ENCODE measurements around the gene POU2AF1. TPM values are rescaled to one million over a fixed set of nuclear protein-coding genes. Genes with fewer than 3 reads are reported as not detected.
"Not testable (repeated sequence)": the region's sequence is repeated elsewhere in the genome, so short reads cannot be mapped to it uniquely, and the experiment has no call there.

POU2AF1 gene
- total RNA-seq, 1 donor from 2014 or later = 0.38 TPM

DNA sequence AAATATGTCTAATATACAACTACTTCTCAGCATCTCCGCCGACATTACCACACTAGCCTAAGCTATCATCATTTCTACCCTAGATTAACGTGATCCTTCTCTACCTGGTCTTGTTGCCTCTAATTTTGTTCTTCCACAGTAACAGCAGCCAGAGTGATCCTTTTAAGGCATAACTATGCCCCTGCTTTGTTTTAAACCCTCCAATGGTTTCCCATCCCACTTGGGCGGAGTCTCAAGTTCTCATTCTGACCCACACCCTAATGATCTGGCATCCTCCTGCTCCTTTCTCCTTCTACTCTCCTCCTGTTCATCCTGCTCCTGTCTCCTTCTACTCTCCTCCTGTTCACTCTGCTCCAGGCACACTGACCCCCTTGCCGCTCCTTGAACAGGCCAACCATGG lies 31.9 kb upstream of the POU2AF1 start:
- no peak for DNase-seq (ENCODE audit: low spot score)
- no peak for ATAC-seq

DNA sequence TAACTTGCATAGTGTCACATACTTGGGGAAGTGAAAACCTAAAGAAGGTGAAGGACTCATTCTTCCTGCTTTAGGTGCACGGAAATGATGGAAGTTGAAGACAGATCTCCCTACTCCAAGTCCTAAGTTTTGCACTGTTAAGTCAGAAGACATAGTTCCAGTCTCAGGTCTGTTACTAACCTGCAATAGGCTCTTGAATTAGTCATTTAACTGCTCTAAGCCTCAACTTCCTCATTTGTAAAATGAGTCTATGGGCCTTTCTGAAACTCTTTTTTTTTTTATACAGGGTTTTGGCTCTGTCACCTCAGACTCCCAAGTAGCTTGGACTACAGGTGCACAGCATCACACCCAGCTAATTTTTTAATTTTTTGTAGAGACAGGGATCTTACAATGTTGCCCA lies 30.8 kb upstream of the POU2AF1 start:
- no peak for ATAC-seq
- no peak for DNase-seq (ENCODE audit: low spot score)

DNA sequence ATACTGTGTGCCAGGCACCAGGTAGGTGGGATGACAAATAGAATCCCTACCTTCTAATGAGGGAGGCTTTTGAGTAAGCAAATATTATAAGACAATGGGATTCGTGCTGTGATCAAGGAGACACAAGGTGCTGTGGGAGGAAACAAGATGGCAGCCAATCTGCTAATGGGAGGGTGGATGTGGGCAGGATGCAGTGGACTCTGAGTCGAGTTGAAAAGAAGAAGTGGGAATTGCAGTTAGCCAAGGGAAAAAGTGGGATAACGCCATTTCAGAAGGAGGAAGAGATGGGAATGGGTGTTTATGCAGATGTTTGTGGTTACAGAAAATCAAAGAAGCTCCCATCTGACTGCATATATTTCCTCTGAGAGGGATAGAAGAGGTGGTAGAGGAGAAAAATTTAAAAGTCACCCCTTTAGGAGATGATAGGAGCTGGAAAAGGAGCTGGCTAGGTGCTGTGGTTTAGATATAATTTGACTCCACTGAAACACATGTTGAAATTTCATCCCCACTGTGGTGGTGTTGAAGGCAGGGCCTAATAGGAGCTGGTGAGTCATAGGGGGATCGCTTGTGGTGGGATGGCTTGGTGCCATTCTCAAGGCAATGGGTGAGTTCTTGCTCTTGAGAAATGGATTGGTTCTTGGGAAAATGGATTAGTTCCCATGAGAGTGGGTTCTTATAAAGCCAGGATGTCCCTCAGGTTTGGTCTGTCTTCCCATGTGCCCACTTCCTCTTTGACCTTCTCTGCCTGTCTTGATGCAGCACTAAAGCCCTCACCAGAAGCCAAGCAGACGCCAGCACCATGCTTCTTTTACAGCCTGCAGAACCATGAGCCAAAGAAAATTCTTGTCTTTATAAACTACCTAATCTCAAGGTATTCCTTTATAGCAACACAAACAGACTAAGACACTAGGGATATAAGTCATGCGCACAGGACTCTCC lies 30.0 kb upstream of the POU2AF1 start:
- DNase-seq (ENCODE audit: low spot score) (no peak), ATAC-seq (no peak)

DNA sequence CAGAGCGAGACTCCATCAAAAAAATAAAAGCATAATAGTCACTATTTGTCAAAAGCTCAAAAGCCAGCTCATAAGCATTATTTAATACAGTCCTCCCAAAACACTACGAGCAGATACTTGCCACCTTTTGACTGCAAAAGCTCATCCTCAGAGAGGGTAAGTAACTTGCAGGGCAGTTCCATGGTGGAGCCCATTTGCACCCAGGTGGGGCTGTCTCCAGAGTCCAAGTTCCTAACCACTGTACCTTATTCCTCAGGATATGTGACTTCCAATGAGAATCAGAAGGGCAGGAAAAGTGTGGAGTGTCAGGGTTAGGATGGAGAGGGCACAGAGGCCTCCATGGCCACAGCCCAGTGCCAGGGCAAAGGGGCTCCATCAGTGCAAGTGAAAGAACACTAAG lies 28.6 kb upstream of the POU2AF1 start:
- no peak for DNase-seq (ENCODE audit: low spot score)
- no peak for ATAC-seq

DNA sequence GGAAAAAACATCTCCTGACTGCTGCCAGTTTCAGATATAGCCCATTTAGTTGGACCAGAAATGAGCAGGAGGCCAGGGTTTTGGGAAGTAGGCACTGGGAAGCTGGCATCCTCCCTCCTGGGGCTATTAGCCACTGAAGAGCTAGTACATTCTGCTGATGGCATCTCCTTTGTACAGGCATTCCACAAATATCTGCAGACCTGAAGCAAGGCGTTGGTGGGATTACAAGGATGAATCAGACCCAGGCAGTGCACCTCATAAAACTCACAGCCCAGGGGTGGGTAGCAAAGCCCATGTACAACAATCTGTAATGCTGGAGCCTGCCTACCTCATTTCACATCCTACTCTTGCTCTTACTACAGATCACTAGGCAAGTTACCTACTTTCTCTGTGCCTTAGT lies 27.5 kb upstream of the POU2AF1 start:
- DNase-seq (ENCODE audit: low spot score) (no peak), ATAC-seq (no peak)

DNA sequence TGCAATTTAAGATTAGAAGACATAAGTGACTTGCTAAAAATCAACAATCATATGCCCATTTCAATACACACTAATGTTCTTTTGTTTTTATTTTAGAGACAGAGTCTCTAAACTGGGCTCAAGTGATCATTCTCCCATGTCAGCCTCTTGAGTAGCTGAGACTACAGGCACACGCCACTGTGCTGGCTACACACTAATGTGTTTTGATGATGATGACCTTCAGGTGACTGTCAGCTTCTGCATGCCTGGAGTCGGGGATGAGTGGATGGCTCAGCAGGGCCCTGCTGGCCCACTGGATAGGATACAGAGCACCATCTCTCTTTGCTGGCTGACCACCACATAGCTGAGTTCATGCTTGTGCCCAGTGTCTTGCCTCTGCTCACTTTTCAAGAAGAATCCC lies 27.0 kb upstream of the POU2AF1 start:
- DNase-seq (ENCODE audit: low spot score) = no peak
- no peak for ATAC-seq

DNA sequence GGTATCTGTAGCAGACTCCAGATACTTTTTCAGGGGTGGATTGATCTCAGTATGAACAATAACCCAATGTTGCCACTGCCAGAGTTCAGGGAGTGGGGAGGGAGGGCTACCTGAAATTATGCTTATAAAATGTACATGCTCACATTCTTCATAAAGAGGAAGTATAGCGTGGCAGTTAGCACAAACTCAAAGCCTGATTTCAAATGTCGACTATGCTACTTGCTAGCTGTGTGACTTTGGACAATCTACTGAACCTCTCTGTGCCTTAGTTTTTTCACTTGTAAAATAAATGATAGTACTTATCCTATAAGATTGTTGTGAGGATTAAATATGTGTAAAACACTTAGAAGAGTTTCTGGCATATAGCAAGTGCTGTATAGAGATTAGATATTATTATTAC lies 26.5 kb upstream of the POU2AF1 start:
- ATAC-seq = no peak
- no peak for DNase-seq (ENCODE audit: low spot score)

DNA sequence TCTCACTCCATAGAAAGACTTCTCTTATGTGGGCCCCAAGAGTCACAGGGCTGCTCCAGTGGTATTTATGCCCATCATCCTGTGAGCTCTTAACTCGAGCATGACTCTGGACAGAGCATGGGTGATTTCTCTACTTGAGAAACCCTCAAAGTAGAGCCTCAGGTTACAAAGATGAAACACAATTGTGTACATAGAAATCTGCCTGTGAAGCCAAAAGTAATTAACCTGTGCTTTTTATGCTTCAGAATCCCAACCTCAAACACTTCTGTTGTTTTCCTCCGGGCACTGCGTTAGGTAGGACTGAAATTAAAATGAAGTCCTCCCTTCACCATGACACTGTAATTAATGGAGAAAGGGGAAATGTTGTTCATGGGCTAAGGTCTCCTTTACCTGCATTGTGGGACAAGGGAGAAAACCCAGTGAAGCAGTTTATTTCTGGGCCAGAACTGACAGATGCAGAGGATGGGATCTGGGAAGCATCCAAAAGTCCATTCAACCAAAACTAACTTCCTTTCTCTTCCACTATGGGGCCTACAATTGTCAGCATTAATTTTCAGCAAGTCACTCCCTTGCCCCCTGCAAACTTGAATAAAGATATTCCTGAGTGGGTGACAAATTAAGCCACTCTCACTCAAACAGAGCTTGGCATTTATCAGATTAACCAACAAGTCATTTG lies 24.1 kb upstream of the POU2AF1 start:
- no peak for ATAC-seq
- DNase-seq (ENCODE audit: low spot score) = no peak

DNA sequence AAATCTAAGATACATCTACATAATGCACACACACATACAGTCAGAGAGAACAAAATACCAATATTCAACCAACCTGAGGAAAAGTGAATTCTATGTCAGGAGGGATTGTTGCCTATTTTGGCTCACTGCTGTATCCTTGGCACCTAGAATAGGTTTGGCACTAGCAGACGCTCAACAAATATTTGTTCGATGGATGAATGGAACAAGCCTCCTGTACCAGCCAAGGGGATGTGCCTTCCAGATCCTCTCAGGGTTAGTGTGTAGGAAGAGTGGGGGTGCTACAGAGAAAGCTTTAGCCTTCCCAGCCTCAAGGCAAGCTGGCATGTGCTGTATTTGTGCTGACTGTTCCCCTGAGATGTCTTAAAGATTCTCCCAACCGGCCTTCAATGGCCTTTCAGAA lies 23.3 kb upstream of the POU2AF1 start:
- ATAC-seq (peak; percentile 100), DNase-seq (ENCODE audit: low spot score) (peak; percentile 64)

DNA sequence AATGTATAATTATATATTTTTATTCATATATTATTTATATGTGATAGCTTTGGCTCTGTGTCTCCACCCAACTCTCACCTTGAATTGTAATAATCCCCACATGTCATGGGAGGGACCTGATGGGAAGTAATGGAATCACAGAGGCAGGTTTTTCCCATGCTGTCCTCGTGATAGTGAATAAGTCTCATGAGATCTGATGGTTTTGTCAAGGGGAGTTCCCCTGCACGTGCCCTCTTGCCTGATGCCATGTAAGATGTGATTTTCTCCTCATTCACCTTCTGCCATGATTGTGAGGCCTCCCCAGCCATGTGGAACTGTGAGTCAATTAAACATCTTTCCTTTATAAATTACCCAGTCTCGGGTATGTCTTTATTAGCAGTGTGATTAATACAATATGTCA lies 22.9 kb upstream of the POU2AF1 start:
- DNase-seq (ENCODE audit: low spot score); ATAC-seq: not testable (repeated sequence)

DNA sequence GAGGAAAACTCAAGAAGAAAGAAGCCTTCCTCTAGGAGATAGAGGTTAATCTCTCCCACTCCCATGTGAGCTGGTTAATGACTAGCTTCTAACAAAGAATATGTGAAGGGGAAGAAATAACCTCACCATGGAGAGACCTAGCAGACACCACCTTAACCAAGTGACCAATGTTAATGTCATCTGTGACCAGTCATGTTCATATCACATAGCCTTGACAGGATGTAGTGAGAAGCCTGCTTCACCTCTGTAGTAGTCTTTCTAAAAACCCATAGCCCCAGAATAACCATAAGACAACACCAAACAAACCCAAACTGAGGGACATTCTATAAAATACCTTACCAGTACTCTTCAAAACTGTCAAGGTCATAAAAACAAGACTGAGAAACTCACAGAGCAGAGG lies 21.5 kb upstream of the POU2AF1 start:
- no peak for DNase-seq (ENCODE audit: low spot score)
- ATAC-seq = no peak

DNA sequence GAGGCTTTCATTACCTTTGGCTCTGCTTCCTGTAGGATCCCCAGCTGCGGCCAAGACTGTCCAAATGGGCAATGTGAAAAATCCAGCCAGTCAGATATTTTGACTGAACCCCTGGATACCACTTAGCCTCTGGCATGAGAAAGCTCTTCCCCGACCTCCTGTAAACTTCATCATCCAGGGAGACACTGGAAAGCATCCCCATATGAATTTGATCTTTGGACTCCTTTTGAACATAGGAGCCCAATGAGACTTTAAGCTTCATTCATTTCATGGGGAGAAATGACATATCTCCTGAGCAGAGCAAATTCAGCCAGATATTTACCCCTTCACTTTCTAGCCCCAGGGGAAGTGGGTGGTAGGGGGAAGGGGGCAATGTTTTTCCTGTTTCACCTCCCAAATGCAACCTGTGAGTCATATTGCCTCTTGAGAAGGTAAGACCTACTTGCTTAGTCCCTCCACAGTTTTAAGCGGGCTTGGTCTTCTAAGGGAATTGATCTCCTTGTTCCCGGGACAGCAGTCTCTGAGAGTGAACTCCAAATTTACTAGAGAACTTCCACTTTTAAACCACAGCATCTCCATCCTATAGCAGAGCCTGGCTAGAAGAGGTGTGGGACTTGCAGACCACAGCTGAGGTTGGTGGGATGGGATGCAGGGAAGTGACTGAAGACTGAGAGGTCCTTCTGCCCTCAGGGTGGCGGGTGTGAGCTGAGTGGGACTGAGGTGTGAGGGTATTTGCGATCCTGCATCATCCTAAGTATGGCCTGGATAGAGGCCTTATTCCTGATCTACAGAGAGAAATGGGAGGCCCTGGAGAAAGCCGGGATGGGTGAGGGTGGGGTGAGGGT lies 20.3 kb upstream of the POU2AF1 start:
- DNase-seq (ENCODE audit: low spot score) (no peak), ATAC-seq (no peak)

DNA sequence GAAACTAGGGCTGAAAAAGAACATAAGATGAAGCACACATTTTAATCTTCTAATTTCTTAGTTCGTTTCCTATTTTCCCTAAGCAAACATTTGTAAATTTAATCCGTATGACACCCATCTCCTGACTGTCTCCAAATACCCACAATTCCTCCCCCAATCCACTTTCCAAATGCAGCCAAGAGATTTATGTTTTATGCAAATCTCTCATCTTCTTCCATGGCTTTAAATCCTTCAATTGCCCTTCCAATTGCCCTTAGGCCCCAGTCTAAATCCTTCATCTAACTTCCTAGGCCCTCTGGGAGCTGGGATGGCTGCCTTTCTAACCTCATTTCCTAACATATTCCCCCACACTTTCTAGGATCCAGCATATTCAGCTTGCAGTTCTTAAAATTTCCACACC lies 18.0 kb upstream of the POU2AF1 start:
- ATAC-seq = no peak
- no peak for DNase-seq (ENCODE audit: low spot score)

DNA sequence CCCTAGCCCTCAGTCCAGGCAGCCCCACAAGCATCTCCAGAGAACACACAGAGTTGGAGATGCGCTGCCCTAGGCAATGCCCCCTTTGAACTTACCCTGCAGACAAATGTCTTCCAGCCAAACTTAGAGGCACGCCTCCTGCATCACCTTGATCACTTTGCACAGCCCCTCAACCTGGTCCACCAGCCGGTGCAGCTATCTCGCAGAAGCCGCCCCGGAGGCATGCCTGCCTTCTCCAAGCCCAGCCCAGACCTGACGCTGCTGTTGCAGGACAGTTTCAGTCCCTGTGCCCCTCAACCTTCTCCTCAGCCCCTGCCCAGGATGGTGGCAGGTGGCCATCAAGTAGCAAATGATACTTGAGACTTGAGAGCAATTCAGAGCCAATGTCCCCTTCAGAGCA lies 16.7 kb upstream of the POU2AF1 start:
- DNase-seq (ENCODE audit: low spot score) = no peak
- ATAC-seq = no peak

DNA sequence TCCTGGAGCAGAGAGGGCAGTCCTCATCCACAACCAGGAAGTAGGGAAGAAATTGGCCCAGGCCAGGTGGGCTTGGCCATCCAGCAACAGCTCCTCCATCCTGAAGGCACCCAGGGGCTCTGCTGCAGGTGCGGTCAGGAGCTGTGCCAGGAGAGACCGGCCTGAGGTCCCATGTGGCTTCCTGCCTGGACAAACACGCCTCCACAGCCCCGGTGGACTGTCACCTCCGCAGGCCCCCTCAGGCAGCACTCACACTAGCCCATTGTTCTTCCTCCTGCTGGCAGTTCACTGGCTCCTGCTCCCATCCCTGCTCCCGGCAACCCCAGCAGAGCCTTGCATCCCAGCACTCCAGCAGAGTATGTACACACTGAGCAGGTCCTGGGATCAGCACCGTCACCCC lies 16.0 kb upstream of the POU2AF1 start:
- no peak for ATAC-seq

DNA sequence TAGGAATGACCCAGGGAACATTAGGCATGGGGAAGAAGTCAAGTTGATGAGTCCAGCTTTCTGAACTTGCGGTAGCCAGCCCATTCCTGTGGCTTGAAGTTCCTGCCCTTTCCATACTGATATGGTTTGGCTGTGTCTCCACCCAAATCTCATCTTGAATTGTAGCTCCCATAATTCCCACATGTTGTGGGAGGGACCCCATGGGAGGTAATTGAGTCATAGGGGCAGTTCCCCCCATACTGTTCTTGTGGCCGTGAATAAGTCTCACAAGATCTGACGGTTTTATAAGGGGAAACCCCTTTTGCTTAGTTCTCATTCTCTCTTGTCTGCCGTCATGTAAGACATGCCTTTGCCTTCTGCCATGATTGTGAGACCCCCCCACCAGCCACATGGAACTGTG lies 15.1 kb upstream of the POU2AF1 start:
- ATAC-seq; DNase-seq (ENCODE audit: low spot score): not testable (repeated sequence)

More for the DNA sequence above, 16.0 kb upstream of the POU2AF1 start:
- DNase-seq (ENCODE audit: low spot score) = no peak

DNA sequence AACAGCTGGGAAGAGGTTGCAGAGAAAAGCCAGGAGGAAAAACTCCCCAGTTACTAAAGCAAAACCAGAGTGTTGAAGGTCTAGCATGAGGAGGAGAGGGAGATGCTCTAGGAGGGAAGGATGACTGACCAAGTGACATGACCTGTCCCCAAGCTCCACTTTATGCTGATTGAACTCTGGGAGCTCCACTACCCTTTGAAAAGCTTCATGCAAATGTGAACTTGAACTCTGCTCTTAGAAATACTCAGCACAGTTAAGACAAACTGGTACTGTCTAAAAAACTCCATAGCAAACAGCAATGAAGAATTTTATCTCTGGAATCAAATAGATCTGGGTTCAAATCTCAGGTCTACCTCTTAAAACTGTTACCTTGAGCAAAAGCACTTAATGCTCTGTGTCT lies 14.5 kb upstream of the POU2AF1 start:
- ATAC-seq (no peak), DNase-seq (ENCODE audit: low spot score) (no peak)

DNA sequence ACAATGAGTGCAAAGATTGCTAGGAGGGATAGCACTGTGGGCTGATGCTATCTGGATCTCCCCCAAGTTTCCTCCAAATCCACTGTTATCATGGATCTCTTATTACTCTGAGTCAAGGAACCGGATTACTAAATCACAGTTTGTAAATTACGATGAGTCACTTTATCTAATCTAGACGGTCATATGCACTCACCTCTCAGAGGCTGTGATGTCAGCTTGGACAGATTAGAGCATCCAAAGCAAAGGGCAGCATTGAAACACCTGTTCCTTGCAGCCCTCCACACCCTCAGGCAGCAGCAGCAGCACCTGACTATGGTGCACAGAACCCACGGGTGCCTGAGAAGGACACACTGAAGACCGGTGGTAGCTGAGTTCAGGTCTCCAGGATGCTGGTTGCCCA lies 14.0 kb upstream of the POU2AF1 start:
- no peak for DNase-seq (ENCODE audit: low spot score)
- no peak for ATAC-seq

DNA sequence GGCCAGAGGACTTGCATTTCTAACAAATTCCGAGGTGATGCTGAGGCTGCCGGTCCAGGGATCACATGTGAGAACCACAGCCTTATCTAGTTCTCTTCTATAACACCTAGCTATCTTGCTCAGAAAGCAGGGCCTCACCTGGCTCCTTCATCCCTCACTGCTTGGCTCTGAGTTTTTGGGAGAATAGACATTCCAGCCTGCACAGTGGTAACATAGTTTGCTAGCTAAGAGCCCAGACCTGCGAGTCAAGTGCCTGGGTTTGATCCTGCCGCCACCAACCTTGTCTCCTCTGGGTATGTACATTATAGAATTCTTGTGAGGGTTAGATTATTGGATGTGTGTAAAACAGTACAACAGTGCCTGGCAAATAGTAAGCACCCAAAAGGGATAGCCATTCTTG lies 13.5 kb upstream of the POU2AF1 start:
- DNase-seq (ENCODE audit: low spot score) (no peak), ATAC-seq (no peak)

DNA sequence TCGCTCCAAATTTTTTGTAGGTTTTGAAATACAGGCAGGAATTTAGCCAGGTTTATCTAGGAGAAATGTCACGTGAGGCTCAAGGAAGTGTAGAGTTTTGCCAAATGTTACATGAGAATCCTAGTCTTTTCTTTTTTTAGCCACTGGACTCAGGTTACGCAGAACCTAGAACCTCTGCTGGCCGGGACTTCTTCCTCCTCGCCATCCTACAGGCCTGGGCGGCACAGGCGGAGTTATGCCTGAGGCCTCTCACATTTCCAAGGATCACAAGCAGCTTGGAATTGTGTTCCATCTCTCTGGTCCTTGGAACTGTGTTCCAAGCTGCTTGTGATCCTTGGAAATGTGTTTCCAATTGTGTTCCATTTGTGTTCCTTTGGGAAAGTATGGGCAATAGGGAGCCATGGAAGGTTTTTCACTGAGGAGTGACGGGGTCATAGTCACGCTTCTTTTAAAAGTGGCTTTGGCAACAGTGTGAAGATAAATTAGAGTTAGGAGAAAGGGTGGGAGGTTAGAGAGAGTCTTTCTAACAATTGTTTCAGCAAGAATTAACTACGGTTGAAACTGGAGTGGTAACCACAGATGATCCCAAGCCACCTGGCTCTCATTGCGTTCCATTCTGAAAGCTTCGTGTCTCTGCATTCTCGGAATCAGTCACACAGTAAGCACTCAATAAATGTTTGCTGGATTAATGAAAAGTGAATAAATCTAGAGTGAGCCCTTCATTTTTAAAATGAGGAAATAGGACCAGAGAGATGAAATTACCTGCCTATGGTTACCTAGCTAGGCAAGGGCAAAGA lies 12.5 kb upstream of the POU2AF1 start:
- ATAC-seq = no peak
- no peak for DNase-seq (ENCODE audit: low spot score)

DNA sequence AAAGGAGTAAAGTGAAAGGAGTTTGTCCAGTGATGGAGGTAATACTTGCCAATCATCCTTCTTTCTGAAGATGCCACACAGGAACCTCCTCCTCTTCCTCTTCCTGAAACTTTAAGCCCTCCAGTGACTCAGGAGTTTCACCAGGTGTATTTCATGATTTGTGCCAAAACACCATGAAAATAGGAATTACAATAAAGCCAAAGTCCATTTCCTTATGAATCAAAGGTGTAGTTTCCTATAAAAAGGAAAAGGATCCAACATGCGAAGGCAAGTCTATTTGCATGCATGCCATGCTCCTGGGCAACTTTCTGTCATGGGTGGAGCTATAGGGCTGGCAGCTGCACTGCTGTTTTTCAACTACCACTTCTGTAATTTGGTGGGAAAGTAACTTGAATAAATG lies 9.8 kb upstream of the POU2AF1 start:
- DNase-seq (ENCODE audit: low spot score) (no peak), ATAC-seq (peak; percentile 34)

All from left lobe of liver (tissue), 2 donors.